ENCODE measurements around the gene TPST1. TPM values are rescaled to one million over a fixed set of nuclear protein-coding genes. Genes with fewer than 3 reads are reported as not detected.

TPST1 gene
- total RNA-seq, 1 donor from 2014 or later, result 6.5 TPM

DNA sequence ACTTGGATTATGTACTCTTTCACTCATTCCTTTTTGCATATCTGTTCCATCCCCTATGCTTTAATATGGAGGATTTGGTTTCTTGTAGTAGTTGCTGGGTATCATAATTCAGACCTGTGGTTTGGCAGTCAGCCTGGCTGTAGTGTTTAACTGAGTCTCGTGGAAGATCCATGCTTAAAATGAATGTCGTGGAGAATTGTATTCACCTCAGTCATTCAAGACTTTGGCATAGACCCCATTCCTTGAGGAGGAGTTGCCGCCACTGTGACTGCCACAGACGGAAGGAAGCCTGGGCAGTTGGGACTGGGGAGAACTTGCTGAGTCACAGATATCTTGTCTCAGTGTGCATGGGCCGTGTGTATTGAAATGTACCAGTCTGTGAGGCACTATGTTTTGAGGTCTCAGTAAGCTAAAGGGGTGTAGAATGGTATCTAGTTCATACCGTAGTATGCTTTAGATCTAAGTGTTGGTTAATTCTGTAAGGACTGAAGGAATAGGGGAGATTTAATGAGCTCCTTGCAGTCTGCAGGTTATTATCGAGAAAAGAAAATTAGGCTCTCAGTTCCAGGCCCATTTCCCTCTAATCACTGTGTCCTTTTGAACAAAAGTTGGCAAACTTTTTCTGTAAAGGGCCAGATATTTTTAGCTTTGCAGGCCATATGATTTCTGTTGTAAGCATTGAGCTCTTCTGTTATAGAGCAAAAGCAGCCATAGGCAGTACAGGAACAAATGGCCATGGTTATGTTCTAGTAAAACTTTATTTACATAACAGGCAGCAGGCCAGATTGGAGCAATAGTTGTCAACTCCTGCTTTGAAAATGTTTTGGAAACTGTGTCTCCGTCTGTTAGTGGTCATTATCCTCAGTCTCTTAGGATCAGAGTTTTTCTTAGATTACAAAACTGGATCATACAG, 76.8 kb downstream of the TPST1 start:
- ATAC-seq (ENCODE audit: low read depth) (no peak), DNase-seq (no peak)
- Mint-ChIP-seq H3K4me1 (peaks cover 8% of the 10 kb centered on the region), H3K36me3 (ENCODE audit: low read depth) (peaks cover 2% of the 10 kb centered on the region), H3K4me3 (no peak overlapping the region), H3K9me3 (peaks cover 2% of the 10 kb centered on the region), H3K27me3 (no peaks in the 10 kb centered on the region), H3K27ac (no peak overlapping the region)
- intact Hi-C loops (cut with micrococcal nuclease), result loop anchor here (1.0 kb wide), 1 partner anchor 37 kb away; no protein-coding TSS in a partner anchor
- POLR2A ChIA-PET, result no interaction called here
- CTCF ChIA-PET, result no interaction called here
- TF ChIP-seq CTCF (IDR thresholded peaks at IDR 0.05), result no peak

DNA sequence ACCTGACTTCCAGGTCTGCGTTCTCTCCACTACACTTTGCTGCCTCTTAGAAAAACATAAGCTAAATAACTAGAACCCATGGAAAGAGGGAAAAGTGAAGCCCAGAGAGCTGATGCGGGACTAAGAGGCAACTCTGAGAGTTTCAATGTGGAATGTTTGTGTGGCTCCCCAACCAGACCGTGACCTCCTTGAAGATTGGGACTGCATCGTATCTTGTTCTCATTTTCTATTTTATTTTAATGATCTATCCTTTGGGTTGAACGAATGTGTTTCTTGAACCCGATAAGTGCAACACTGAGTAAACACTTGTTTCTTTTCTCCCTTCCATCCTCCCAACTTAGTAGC, 77.4 kb downstream of the TPST1 start:
- Mint-ChIP-seq H3K36me3 (ENCODE audit: low read depth) (peaks cover 2% of the 10 kb centered on the region), H3K9me3 (peaks cover 2% of the 10 kb centered on the region)

DNA sequence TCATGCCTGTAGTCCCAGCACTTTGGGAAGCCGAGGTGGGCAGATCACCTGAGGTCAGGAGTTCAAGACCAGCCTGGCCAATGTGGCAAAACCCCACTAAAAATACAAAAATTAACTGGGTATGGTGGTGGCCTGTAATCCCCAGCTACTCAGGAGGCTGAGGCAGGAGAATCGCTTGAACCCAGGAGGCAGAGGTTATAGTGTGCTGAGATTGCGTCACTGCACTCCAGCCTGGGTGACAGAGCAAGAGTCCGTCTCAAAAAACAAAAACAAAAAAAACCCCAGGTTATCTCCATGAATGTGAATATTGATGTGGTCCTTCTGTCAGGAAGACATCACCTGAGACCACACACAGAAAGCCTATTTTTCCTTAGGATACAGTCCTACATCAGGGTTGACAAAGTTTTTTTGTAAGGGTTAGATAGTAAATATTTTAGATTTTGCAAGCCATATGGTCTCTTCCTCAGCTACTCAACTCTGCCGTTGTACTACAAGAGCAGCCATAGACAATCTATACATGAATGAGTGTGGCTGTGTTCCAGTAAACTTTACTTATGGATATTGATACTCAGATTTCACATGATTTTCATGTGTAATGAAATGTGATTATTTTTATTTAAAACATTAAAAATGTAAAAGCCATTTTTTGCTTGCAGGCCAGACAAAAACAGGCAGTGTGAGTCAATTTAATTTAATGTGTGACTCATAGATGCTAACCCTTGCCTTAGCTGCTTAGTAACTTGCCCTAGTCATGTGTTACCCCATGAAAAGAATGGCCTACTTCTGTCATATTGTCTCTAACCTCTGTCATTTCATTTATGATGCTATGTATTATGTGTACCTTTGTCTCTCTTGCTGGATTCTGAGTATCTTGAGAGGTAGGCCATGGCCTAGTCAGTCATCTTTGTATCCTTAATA, 78.1 kb downstream of the TPST1 start:
- intact Hi-C loops (cut with micrococcal nuclease), result no loop called here
- Mint-ChIP-seq H3K36me3 (ENCODE audit: low read depth) (peaks cover 2% of the 10 kb centered on the region), H3K27me3 (no peaks in the 10 kb centered on the region), H3K4me3 (no peak overlapping the region), H3K9me3 (peaks cover 2% of the 10 kb centered on the region), H3K27ac (no peak overlapping the region), H3K4me1 (peaks cover 8% of the 10 kb centered on the region)
- no peak for TF ChIP-seq CTCF (IDR thresholded peaks at IDR 0.05)
- ChIA-PET POLR2A (no interaction called here), CTCF (no interaction called here)
- no peak for DNase-seq
- ATAC-seq (ENCODE audit: low read depth), result no peak

More for the DNA sequence above, 77.4 kb downstream of the TPST1 start:
- Mint-ChIP-seq H3K4me3 (no peak overlapping the region), H3K27me3 (no peaks in the 10 kb centered on the region), H3K27ac (no peak overlapping the region), H3K4me1 (peaks cover 8% of the 10 kb centered on the region)
- DNase-seq (no peak), ATAC-seq (ENCODE audit: low read depth) (no peak)
- intact Hi-C loops (cut with micrococcal nuclease), result loop anchor here (1.0 kb wide), 1 partner anchor 37 kb away; no protein-coding TSS in a partner anchor
- POLR2A ChIA-PET, result no interaction called here
- CTCF ChIA-PET, result no interaction called here
- no peak for TF ChIP-seq CTCF (IDR thresholded peaks at IDR 0.05)

DNA sequence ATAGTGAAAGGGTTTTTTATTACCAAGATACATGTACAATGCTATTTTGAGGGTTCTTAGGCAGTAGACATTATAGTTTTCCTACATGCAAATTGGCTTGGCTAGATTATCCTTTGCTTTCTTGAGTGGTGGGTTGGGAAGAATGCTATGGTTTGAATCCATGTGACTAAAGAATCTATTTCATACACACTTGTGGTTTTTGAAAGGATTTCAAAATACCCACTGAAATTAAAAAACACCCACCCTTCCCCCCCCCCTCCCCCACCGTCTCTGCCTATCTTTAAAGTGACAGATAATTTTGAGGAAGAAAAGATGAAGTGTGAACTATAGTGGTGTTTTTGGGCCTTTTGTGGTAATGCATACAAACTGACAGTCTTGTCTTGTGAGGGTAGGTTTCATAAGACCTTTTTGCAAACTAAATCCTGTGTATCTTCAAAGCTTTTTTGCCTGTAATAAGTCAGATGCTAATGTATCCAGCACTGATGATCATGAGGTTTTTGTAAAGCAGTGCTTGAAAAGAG, 90.9 kb downstream of the TPST1 start:
- no peak for TF ChIP-seq CTCF (IDR thresholded peaks at IDR 0.05)
- Mint-ChIP-seq H3K4me3 (no peak overlapping the region), H3K9me3 (peaks cover 12% of the 10 kb centered on the region), H3K27ac (no peak overlapping the region), H3K36me3 (ENCODE audit: low read depth) (peaks cover 20% of the 10 kb centered on the region), H3K4me1 (peaks cover 5% of the 10 kb centered on the region), H3K27me3 (no peaks in the 10 kb centered on the region)
- ATAC-seq (ENCODE audit: low read depth) (no peak), DNase-seq (no peak)
- CTCF ChIA-PET, result no interaction called here
- POLR2A ChIA-PET, result no interaction called here
- intact Hi-C loops (cut with micrococcal nuclease), result no loop called here

- Mint-ChIP-seq H3K27ac (no peak overlapping the region), H3K4me3 (no peak overlapping the region), H3K27me3 (no peaks in the 10 kb centered on the region), H3K36me3 (ENCODE audit: low read depth) (peaks cover 20% of the 10 kb centered on the region), H3K9me3 (peaks cover 12% of the 10 kb centered on the region), H3K4me1 (peaks cover 5% of the 10 kb centered on the region)
- DNase-seq (no peak), ATAC-seq (ENCODE audit: low read depth) (no peak)
- TF ChIP-seq CTCF (IDR thresholded peaks at IDR 0.05), result no peak
- CTCF ChIA-PET, result no interaction called here
- intact Hi-C loops (cut with micrococcal nuclease), result no loop called here
- POLR2A ChIA-PET, result no interaction called here
Observed at GRCh38 chr7:66296557-66296956, 91.4 kb downstream of the TPST1 start.

Measured in activated B cell treated with CpG ODN at 0.5 μM for 24 hours (primary cell).